ENCODE measurements around the gene YY1AP1. TPM values are rescaled to one million over a fixed set of nuclear protein-coding genes. Genes with fewer than 3 reads are reported as not detected.
"Not testable (repeated sequence)": the region's sequence is repeated elsewhere in the genome, so short reads cannot be mapped to it uniquely, and the experiment has no call there.

YY1AP1 gene
- total RNA-seq, 1 donor from 2014 or later = 358 TPM

GRCh38 chr1:155649676-155650075 lies 38.9 kb downstream of the YY1AP1 start:
- Histone ChIP-seq H3K4me3 (ENCODE audit: low read length in 3 of 3) (no peak overlapping the region), H3K4me1 (ENCODE audit: control insufficient read depth in 3 of 3, insufficient read depth in 3 of 3, low read length in 3 of 3) (peaks cover 3 to 10% (median 10%) of the 10 kb centered on the region in 3 donors), H3K27ac (ENCODE audit: low read depth, low read length) (no peak overlapping the region), H3K36me3 (ENCODE audit: control insufficient read depth in 3 of 3, insufficient read depth in 3 of 3, low read length in 3 of 3) (no peaks in the 10 kb centered on the region), H3K9me3 (ENCODE audit: control insufficient read depth in 3 of 3, low read length in 3 of 3) (no peaks in the 10 kb centered on the region), H3K27me3 (ENCODE audit: control insufficient read depth in 3 of 3, insufficient read depth in 3 of 3, low read length in 3 of 3) (no peaks in the 10 kb centered on the region), H3K9ac (ENCODE audit: low read depth in 1 of 3, low read length in 3 of 3) (no peak overlapping the region)

DNA sequence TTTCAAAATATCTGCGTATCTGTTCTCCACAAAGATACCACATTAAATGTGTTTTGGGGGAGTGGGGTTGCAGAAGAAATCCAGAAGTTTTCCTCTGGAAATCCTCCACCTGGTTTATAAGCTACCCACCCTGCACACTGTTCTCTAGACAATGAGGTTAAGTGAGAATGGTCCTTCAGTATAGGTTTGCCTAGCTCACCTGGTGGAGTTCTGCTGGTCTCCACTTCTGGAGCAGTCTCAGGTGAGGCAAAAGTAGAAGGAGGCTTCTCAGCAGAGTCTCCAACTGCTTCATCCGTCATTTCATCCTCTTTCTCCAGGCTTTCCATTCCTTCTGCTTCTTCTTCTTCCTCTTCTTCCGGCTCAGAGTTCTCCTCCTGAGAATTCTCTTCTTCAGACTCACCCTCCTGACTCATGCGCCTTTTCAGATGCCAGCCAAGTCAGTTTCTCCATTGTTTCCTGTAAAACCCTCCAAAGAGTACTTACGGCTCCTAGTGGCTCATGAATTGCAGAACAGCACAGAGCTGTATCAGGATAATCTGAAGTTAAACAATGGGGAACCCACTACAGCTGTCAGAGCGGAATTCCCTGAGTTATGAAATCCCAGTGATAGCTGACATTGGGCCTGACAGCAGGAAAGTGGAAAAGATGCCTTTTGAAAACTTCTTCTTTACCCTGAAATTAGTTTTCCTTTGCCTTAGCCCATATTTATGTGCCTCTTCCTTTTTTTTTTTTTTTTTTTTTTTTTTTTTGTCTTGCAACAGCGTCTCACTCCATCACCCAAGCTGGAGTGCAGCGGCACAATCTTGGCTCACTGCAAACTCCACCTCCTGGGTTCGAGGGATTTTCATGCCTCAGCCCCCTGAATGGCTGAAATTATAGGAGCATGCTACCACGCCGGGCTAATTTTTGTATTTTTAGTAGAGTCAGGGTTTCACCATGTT lies 40.1 kb downstream of the YY1AP1 start:
- Histone ChIP-seq H3K4me1 (ENCODE audit: control insufficient read depth in 3 of 3, insufficient read depth in 3 of 3, low read length in 3 of 3) (peaks cover 3 to 10% (median 10%) of the 10 kb centered on the region in 3 donors), H3K27me3 (ENCODE audit: control insufficient read depth in 3 of 3, insufficient read depth in 3 of 3, low read length in 3 of 3) (no peaks in the 10 kb centered on the region), H3K9ac (ENCODE audit: low read depth in 1 of 3, low read length in 3 of 3) (no peak overlapping the region), H3K9me3 (ENCODE audit: control insufficient read depth in 3 of 3, low read length in 3 of 3) (no peaks in the 10 kb centered on the region), H3K4me3 (ENCODE audit: low read length in 3 of 3) (peak overlapping the region in 1 of 3 donors; percentile 41), H3K27ac (ENCODE audit: low read depth, low read length) (no peak overlapping the region), H3K36me3 (ENCODE audit: control insufficient read depth in 3 of 3, insufficient read depth in 3 of 3, low read length in 3 of 3) (no peaks in the 10 kb centered on the region)

DNA sequence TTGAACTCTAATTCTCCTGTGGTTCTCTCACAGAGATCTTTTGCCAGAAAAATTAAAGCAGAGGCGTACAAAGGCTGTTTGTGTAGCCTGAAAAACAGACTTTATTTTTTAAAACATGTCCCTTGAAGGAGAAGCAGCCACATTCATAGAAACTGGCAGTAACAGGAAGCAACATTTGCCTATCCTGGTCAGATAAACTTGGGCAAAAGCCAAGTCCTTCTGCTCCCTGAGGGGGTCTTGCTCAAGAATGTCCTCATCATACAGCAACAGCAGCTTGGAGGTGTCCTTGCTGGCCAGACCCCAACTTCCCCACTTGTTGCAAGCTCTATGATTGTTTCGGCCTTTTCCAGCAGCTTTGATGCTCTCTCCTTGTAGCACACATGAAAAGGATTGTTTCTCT lies 42.3 kb downstream of the YY1AP1 start:
- H3K9ac ChIP-seq (ENCODE audit: low read depth in 1 of 3, low read length in 3 of 3) = no peak overlapping the region
- peaks cover 0 to 5% (median 2%) of the 10 kb centered on the region in 3 donors for H3K9me3 ChIP-seq (ENCODE audit: control insufficient read depth in 3 of 3, low read length in 3 of 3)
- no peaks in the 10 kb centered on the region for H3K27me3 ChIP-seq (ENCODE audit: control insufficient read depth in 3 of 3, insufficient read depth in 3 of 3, low read length in 3 of 3)
- H3K4me3 ChIP-seq (ENCODE audit: low read length in 3 of 3) = no peak overlapping the region
- H3K4me1 ChIP-seq (ENCODE audit: control insufficient read depth in 3 of 3, insufficient read depth in 3 of 3, low read length in 3 of 3) = peaks cover 3 to 10% (median 8%) of the 10 kb centered on the region in 3 donors
- no peak overlapping the region for H3K27ac ChIP-seq (ENCODE audit: low read depth, low read length)
- H3K36me3 ChIP-seq (ENCODE audit: control insufficient read depth in 3 of 3, insufficient read depth in 3 of 3, low read length in 3 of 3) = no peaks in the 10 kb centered on the region

GRCh38 chr1:155645648-155646047 lies 42.9 kb downstream of the YY1AP1 start:
- peaks cover 0 to 5% (median 2%) of the 10 kb centered on the region in 3 donors for H3K9me3 ChIP-seq (ENCODE audit: control insufficient read depth in 3 of 3, low read length in 3 of 3)
- no peak overlapping the region for H3K9ac ChIP-seq (ENCODE audit: low read depth in 1 of 3, low read length in 3 of 3)
- no peak overlapping the region for H3K27ac ChIP-seq (ENCODE audit: low read depth, low read length)
- no peaks in the 10 kb centered on the region for H3K36me3 ChIP-seq (ENCODE audit: control insufficient read depth in 3 of 3, insufficient read depth in 3 of 3, low read length in 3 of 3)
- H3K27me3 ChIP-seq (ENCODE audit: control insufficient read depth in 3 of 3, insufficient read depth in 3 of 3, low read length in 3 of 3) = no peaks in the 10 kb centered on the region
- peaks cover 3 to 10% (median 8%) of the 10 kb centered on the region in 3 donors for H3K4me1 ChIP-seq (ENCODE audit: control insufficient read depth in 3 of 3, insufficient read depth in 3 of 3, low read length in 3 of 3)
- no peak overlapping the region for H3K4me3 ChIP-seq (ENCODE audit: low read length in 3 of 3)

GRCh38 chr1:155645034-155645598 lies 43.5 kb downstream of the YY1AP1 start:
- peaks cover 0 to 5% (median 2%) of the 10 kb centered on the region in 3 donors for H3K9me3 ChIP-seq (ENCODE audit: control insufficient read depth in 3 of 3, low read length in 3 of 3)
- no peak overlapping the region for H3K27ac ChIP-seq (ENCODE audit: low read depth, low read length)
- no peaks in the 10 kb centered on the region for H3K36me3 ChIP-seq (ENCODE audit: control insufficient read depth in 3 of 3, insufficient read depth in 3 of 3, low read length in 3 of 3)
- no peak overlapping the region for H3K9ac ChIP-seq (ENCODE audit: low read depth in 1 of 3, low read length in 3 of 3)
- no peaks in the 10 kb centered on the region for H3K27me3 ChIP-seq (ENCODE audit: control insufficient read depth in 3 of 3, insufficient read depth in 3 of 3, low read length in 3 of 3)
- H3K4me1 ChIP-seq (ENCODE audit: control insufficient read depth in 3 of 3, insufficient read depth in 3 of 3, low read length in 3 of 3) = peaks cover 3 to 10% (median 8%) of the 10 kb centered on the region in 3 donors
- H3K4me3 ChIP-seq (ENCODE audit: low read length in 3 of 3) = no peak overlapping the region

- H3K9ac ChIP-seq (ENCODE audit: low read depth in 1 of 3, low read length in 3 of 3) = no peak overlapping the region
- peaks cover 3 to 10% (median 8%) of the 10 kb centered on the region in 3 donors for H3K4me1 ChIP-seq (ENCODE audit: control insufficient read depth in 3 of 3, insufficient read depth in 3 of 3, low read length in 3 of 3)
- no peaks in the 10 kb centered on the region for H3K27me3 ChIP-seq (ENCODE audit: control insufficient read depth in 3 of 3, insufficient read depth in 3 of 3, low read length in 3 of 3)
- H3K4me3 ChIP-seq (ENCODE audit: low read length in 3 of 3) = peak overlapping the region in 1 of 3 donors; percentile 0
- H3K27ac ChIP-seq (ENCODE audit: low read depth, low read length) = no peak overlapping the region
- no peaks in the 10 kb centered on the region for H3K36me3 ChIP-seq (ENCODE audit: control insufficient read depth in 3 of 3, insufficient read depth in 3 of 3, low read length in 3 of 3)
- H3K9me3 ChIP-seq (ENCODE audit: control insufficient read depth in 3 of 3, low read length in 3 of 3) = peaks cover 0 to 5% (median 2%) of the 10 kb centered on the region in 3 donors
These were observed 45.3 kb downstream of the YY1AP1 start for GRCh38 chr1:155643230-155643629.

DNA sequence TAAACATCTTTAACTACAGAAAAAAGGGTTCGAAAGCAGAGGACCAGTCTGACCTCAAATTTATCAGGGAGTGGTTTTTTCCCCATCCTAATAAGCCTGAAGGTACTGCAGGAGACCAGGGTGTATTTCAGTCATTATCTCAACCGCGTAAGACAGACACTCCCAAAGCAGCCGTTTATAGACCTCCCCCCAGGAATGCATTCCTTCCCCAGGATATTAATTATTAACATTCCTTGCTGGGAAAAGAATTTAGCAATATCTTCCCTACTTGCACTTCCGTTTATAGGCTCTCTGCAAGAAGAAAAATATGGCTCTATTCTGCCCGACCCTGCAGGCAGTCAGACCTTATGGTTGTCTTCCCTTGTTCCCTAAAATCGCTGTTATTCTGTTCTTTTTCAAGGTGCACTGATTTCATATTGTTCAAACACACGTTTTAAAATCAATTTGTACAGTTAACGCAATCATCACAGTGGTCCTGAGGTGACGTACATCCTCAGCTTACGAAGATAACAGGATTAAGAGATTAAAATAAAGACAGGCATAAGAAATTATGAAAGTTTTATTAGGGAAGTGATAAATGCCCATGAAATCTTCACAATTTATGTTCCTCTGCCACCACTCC lies 45.9 kb downstream of the YY1AP1 start:
- not testable (repeated sequence) for H3K4me3 ChIP-seq (ENCODE audit: low read length in 3 of 3); H3K4me1 ChIP-seq (ENCODE audit: control insufficient read depth in 3 of 3, insufficient read depth in 3 of 3, low read length in 3 of 3); H3K27ac ChIP-seq (ENCODE audit: low read depth, low read length); H3K27me3 ChIP-seq (ENCODE audit: control insufficient read depth in 3 of 3, insufficient read depth in 3 of 3, low read length in 3 of 3); H3K9me3 ChIP-seq (ENCODE audit: control insufficient read depth in 3 of 3, low read length in 3 of 3); H3K9ac ChIP-seq (ENCODE audit: low read depth in 1 of 3, low read length in 3 of 3); H3K36me3 ChIP-seq (ENCODE audit: control insufficient read depth in 3 of 3, insufficient read depth in 3 of 3, low read length in 3 of 3)

DNA sequence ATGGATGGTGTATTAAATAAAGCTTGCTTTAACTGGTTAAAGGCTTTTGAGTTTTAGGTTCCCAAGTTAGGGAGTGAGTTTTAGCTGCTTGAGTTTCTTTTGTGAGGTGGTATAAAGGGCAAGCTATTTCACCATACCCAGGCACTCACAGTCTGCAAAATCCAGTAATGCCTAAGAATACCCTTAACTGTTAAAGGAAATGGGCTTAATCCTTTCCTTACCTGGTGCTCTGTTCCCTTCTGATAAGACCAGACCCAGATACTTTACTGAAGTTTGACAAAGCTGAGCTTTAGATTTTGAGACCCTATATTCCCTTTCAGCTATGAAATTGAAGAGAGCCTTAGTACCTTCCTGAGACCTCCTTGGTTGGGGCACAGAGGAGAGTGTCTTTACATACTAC lies 48.2 kb downstream of the YY1AP1 start:
- Histone ChIP-seq H3K27ac (ENCODE audit: low read depth, low read length) (no peak overlapping the region), H3K9ac (ENCODE audit: low read depth in 1 of 3, low read length in 3 of 3) (no peak overlapping the region), H3K27me3 (ENCODE audit: control insufficient read depth in 3 of 3, insufficient read depth in 3 of 3, low read length in 3 of 3) (no peaks in the 10 kb centered on the region), H3K4me1 (ENCODE audit: control insufficient read depth in 3 of 3, insufficient read depth in 3 of 3, low read length in 3 of 3) (peaks cover 3 to 6% (median 3%) of the 10 kb centered on the region in 3 donors), H3K36me3 (ENCODE audit: control insufficient read depth in 3 of 3, insufficient read depth in 3 of 3, low read length in 3 of 3) (no peaks in the 10 kb centered on the region), H3K4me3 (ENCODE audit: low read length in 3 of 3) (no peak overlapping the region), H3K9me3 (ENCODE audit: control insufficient read depth in 3 of 3, low read length in 3 of 3) (peaks cover 0 to 5% (median 2%) of the 10 kb centered on the region in 3 donors)

GRCh38 chr1:155636397-155637153 lies 52.0 kb downstream of the YY1AP1 start:
- H3K9ac ChIP-seq (ENCODE audit: low read depth in 1 of 3, low read length in 3 of 3) = no peak overlapping the region
- peak overlapping the region in 1 of 3 donors; percentile 14 for H3K4me3 ChIP-seq (ENCODE audit: low read length in 3 of 3)
- no peaks in the 10 kb centered on the region for H3K27me3 ChIP-seq (ENCODE audit: control insufficient read depth in 3 of 3, insufficient read depth in 3 of 3, low read length in 3 of 3)
- H3K9me3 ChIP-seq (ENCODE audit: control insufficient read depth in 3 of 3, low read length in 3 of 3) = no peaks in the 10 kb centered on the region
- no peaks in the 10 kb centered on the region for H3K4me1 ChIP-seq (ENCODE audit: control insufficient read depth in 3 of 3, insufficient read depth in 3 of 3, low read length in 3 of 3)
- no peak overlapping the region for H3K27ac ChIP-seq (ENCODE audit: low read depth, low read length)
- H3K36me3 ChIP-seq (ENCODE audit: control insufficient read depth in 3 of 3, insufficient read depth in 3 of 3, low read length in 3 of 3) = no peaks in the 10 kb centered on the region

All from skeletal muscle tissue (tissue), 4 donors.